Aorta (tissue), 5 donors: ENCODE results near the gene YDJC. TPM values are rescaled to one million over a fixed set of nuclear protein-coding genes. Genes with fewer than 3 reads are reported as not detected.
A peak's percentile ranks its signal among the peaks of the same experiment; 100 is the strongest.

Source experiments
- ATAC-seq: fragments of 200-7000 bp; cut with Tn5 transposase; one replicate; pipeline ENCODE4 v1.9.1; 2022; ENCODE audit warnings: moderate library complexity; ENCODE audit not compliant: low FRiP score
- DNase-seq, 2 donors: peaks; one replicate each; pipeline ENCODE4 v3.0.0-alpha.2; 2020
- H3K27ac ChIP-seq, 2 donors: one replicate each; pipeline ENCODE4 v1.5.1; 2013; ENCODE audit warnings: low read length in 2 of 2, mild to moderate bottlenecking in 2 of 2, moderate library complexity in 2 of 2, control low read depth in 1 of 2, inconsistent platforms in 1 of 2, low read depth in 1 of 2
- H3K27me3 ChIP-seq, 2 donors: one replicate each; pipeline ENCODE4 v1.6.1; 2013; ENCODE audit warnings: control low read depth in 1 of 2, low read length in 1 of 2, mild to moderate bottlenecking in 1 of 2, moderate library complexity in 1 of 2; ENCODE audit not compliant: insufficient read depth in 2 of 2, control insufficient read depth in 1 of 2
- H3K36me3 ChIP-seq, 2 donors: one replicate each; pipeline ENCODE4 v1.6.1; 2013; ENCODE audit warnings: control low read depth in 1 of 2, low read length in 1 of 2, mild to moderate bottlenecking in 1 of 2; ENCODE audit not compliant: insufficient read depth in 2 of 2, control insufficient read depth in 1 of 2
- H3K4me1 ChIP-seq, 2 donors: one replicate each; pipeline ENCODE4 v1.6.1; 2013; ENCODE audit warnings: low read length in 2 of 2, control low read depth in 1 of 2, mild to moderate bottlenecking in 1 of 2, moderate library complexity in 1 of 2; ENCODE audit not compliant: insufficient read depth in 2 of 2, control insufficient read depth in 1 of 2
- H3K4me3 ChIP-seq, 2 donors: one replicate each; pipeline ENCODE4 v1.5.1; 2013; ENCODE audit warnings: low read length in 2 of 2, control low read depth in 1 of 2, mild to moderate bottlenecking in 1 of 2
- H3K9me3 ChIP-seq: one replicate; pipeline ENCODE4 v1.6.1; 2013; ENCODE audit warnings: mild to moderate bottlenecking, low read length; ENCODE audit not compliant: control insufficient read depth
- WGBS, 2 donors: extraction: QIAGEN DNeasy Blood & Tissue Kit; methylation state at CpG; one replicate each; pipeline ENCODE4 v1.1.7; 2013; 5-methylcytosine and 5-hydroxymethylcytosine counted together
- intact Hi-C, 2 donors: fragments of 100-400 bp; cut with DNase I; formaldehyde crosslinking; loops; one replicate each; pipeline versions ENCODE4 v1.14.2 to v1.15.0; 2022
- polyA plus RNA-seq, 2 donors: library from polyadenylated mRNA; stranded (reverse); fragments of 200-250 nt; gene quantifications; one replicate each; pipeline ENCODE4 v1.2.3, GENCODE V29; 2013
- total RNA-seq, 2 donors: library from RNA; stranded (reverse); fragmentation: NEBNext Ultra II Directional; extraction: Animal tissue kit (Norgen Biotek cat#: 25700); gene quantifications; one replicate each; pipeline ENCODE4 v1.2.1, GENCODE V29; 2021
- donor health status: healthy with polysubstance abuse.
- donor health status: Bipolar disorder and iron deficiency.
- donor health status: DM: no; HTN: no; CAD: no.
- donor health status: DM: no; HTN: no; CAD: no.
- donor health status: DM: yes; HTN: yes; CAD: no.

The YDJC gene
- total and polyA plus RNA-seq, 4 donors = 9.0 to 12.0 (median 11.0) TPM

- H3K4me3 ChIP-seq = no peak overlapping the region
- H3K27me3 ChIP-seq = no peaks in the 10 kb centered on the region
- ATAC-seq (no peak), DNase-seq (no peak)
- intact Hi-C loops = no loop called here
- no peaks in the 10 kb centered on the region for H3K36me3 ChIP-seq
- H3K27ac ChIP-seq = no peak overlapping the region
- 74 to 81% methylated on average over 11 of the region's 11 CpGs for WGBS, 2 donors
- H3K9me3 ChIP-seq = no peaks in the 10 kb centered on the region
- no peaks in the 10 kb centered on the region for H3K4me1 ChIP-seq
Measured at GRCh38 chr22:21626735-21627469, 2.9 kb downstream of the YDJC start.

GRCh38 chr22:21626073-21626734, 3.6 kb downstream of the YDJC start:
- H3K27me3 ChIP-seq = no peaks in the 10 kb centered on the region
- WGBS, 2 donors = 73 to 80% methylated on average over 4 of the region's 4 CpGs
- no peak for ATAC-seq
- no peak overlapping the region for H3K4me3 ChIP-seq
- no peak for DNase-seq
- no peaks in the 10 kb centered on the region for H3K9me3 ChIP-seq
- no peaks in the 10 kb centered on the region for H3K36me3 ChIP-seq
- intact Hi-C loops = no loop called here
- no peaks in the 10 kb centered on the region for H3K4me1 ChIP-seq
- no peak overlapping the region for H3K27ac ChIP-seq

GRCh38 chr22:21624880-21625791, 4.7 kb downstream of the YDJC start:
- Histone ChIP-seq H3K27ac (no peak overlapping the region), H3K36me3 (no peaks in the 10 kb centered on the region), H3K27me3 (no peaks in the 10 kb centered on the region), H3K4me1 (no peaks in the 10 kb centered on the region), H3K4me3 (no peak overlapping the region), H3K9me3 (no peaks in the 10 kb centered on the region)
- WGBS, 2 donors = 75 to 81% methylated on average over 12 of the region's 12 CpGs
- no peak for DNase-seq
- no peak for ATAC-seq
- intact Hi-C loops = no loop called here

GRCh38 chr22:21624120-21624879, 5.5 kb downstream of the YDJC start:
- peak; percentile 56 for ATAC-seq

GRCh38 chr22:21623648-21623970, 6.2 kb downstream of the YDJC start:
- ATAC-seq (no peak), DNase-seq (no peak)
- H3K4me3 ChIP-seq = no peak overlapping the region
- H3K27me3 ChIP-seq = no peaks in the 10 kb centered on the region
- intact Hi-C loops = loop anchor here in 1 of 2 donors (2.0 kb wide), 1 partner anchor 25 kb away; no protein-coding TSS in a partner anchor
- WGBS, 2 donors = 9 to 12% methylated on average over 7 of the region's 7 CpGs
- no peaks in the 10 kb centered on the region for H3K36me3 ChIP-seq
- H3K27ac ChIP-seq = peak overlapping the region in 1 of 2 donors; percentile 38
- no peaks in the 10 kb centered on the region for H3K9me3 ChIP-seq
- no peaks in the 10 kb centered on the region for H3K4me1 ChIP-seq

More at GRCh38 chr22:21624120-21624879, 5.5 kb downstream of the YDJC start:
- no peaks in the 10 kb centered on the region for H3K27me3 ChIP-seq
- H3K36me3 ChIP-seq = no peaks in the 10 kb centered on the region
- intact Hi-C loops = no loop called here
- H3K27ac ChIP-seq = peak overlapping the region in 1 of 2 donors; percentile 4
- H3K9me3 ChIP-seq = no peaks in the 10 kb centered on the region
- H3K4me1 ChIP-seq = no peaks in the 10 kb centered on the region
- 15 to 21% methylated on average over 8 of the region's 8 CpGs for WGBS, 2 donors
- DNase-seq = peak in 1 of 2 donors; percentile 83
- no peak overlapping the region for H3K4me3 ChIP-seq

GRCh38 chr22:21622919-21623647, 6.7 kb downstream of the YDJC start:
- peak overlapping the region in 1 of 2 donors; percentile 38 for H3K27ac ChIP-seq
- WGBS, 2 donors = 46 to 48% methylated on average over 23 of the region's 23 CpGs

GRCh38 chr22:21622011-21622918, 7.6 kb downstream of the YDJC start:
- WGBS, 2 donors = 80 to 81% methylated on average over 17 of the region's 17 CpGs
- H3K4me3 ChIP-seq = no peak overlapping the region
- H3K4me1 ChIP-seq = no peaks in the 10 kb centered on the region
- no peaks in the 10 kb centered on the region for H3K9me3 ChIP-seq
- intact Hi-C loops = loop anchor here in 1 of 2 donors (2.0 kb wide), 1 partner anchor 23 kb away; no protein-coding TSS in a partner anchor
- no peak overlapping the region for H3K27ac ChIP-seq
- DNase-seq = peak in 1 of 2 donors; percentile 69
- no peaks in the 10 kb centered on the region for H3K36me3 ChIP-seq
- ATAC-seq = no peak
- no peaks in the 10 kb centered on the region for H3K27me3 ChIP-seq

More at GRCh38 chr22:21622919-21623647, 6.7 kb downstream of the YDJC start:
- Histone ChIP-seq H3K36me3 (no peaks in the 10 kb centered on the region), H3K4me3 (no peak overlapping the region), H3K27me3 (no peaks in the 10 kb centered on the region), H3K9me3 (no peaks in the 10 kb centered on the region), H3K4me1 (no peaks in the 10 kb centered on the region)
- intact Hi-C loops = loop anchor here in 1 of 2 donors (2.0 kb wide), 1 partner anchor 24 kb away; no protein-coding TSS in a partner anchor
- DNase-seq (no peak), ATAC-seq (no peak)
